ENCODE results near the gene BHLHE40.
A peak's percentile ranks its signal among the peaks of the same experiment; 100 is the strongest.
"Not testable (repeated sequence)": the region's sequence is repeated elsewhere in the genome, so short reads cannot be mapped to it uniquely, and the experiment has no call there.

BHLHE40 gene

GRCh38 chr3:4963669-4964570, 15.3 kb upstream of the BHLHE40 start:
- no peak for DNase-seq

GRCh38 chr3:4966006-4966405, 13.2 kb upstream of the BHLHE40 start:
- DNase-seq, result not testable (repeated sequence)

GRCh38 chr3:4967683-4968082, 11.6 kb upstream of the BHLHE40 start:
- not testable (repeated sequence) for DNase-seq

GRCh38 chr3:4971437-4971836, 7.8 kb upstream of the BHLHE40 start:
- DNase-seq, result not testable (repeated sequence)

GRCh38 chr3:4971838-4972237, 7.4 kb upstream of the BHLHE40 start:
- DNase-seq, result no peak

- DNase-seq, result no peak
These were observed 6.3 kb upstream of the BHLHE40 start for GRCh38 chr3:4972652-4973643.

GRCh38 chr3:4974154-4974553, 5.1 kb upstream of the BHLHE40 start:
- no peak for DNase-seq

- DNase-seq, result peak; percentile 42 to 54
These were observed 3.1 kb upstream of the BHLHE40 start for GRCh38 chr3:4976109-4976508.

GRCh38 chr3:4977001-4977852, 2.0 kb upstream of the BHLHE40 start:
- DNase-seq, result peak; percentile 43 to 63

GRCh38 chr3:4977853-4978203, 1.4 kb upstream of the BHLHE40 start:
- peak; percentile 44 to 52 for DNase-seq

GRCh38 chr3:4978204-4978965, 852 bp upstream of the BHLHE40 start:
- DNase-seq, result peak; percentile 45 to 63

- DNase-seq, result peak; percentile 86 to 96
These were observed 240 bp upstream of the BHLHE40 start for GRCh38 chr3:4978966-4979427.

- DNase-seq, result peak; percentile 88 to 92
These were observed 1.3 kb downstream of the BHLHE40 start for GRCh38 chr3:4980229-4981203.

GRCh38 chr3:4981294-4981664, 2.0 kb downstream of the BHLHE40 start:
- DNase-seq, result no peak

- no peak for DNase-seq
These were observed 2.6 kb downstream of the BHLHE40 start for GRCh38 chr3:4981665-4982494.

GRCh38 chr3:4982773-4983738, 3.8 kb downstream of the BHLHE40 start:
- DNase-seq, result no peak

GRCh38 chr3:4983739-4984510, 4.7 kb downstream of the BHLHE40 start:
- DNase-seq, result peak; percentile 78 to 81

- no peak for DNase-seq
These were observed 5.3 kb downstream of the BHLHE40 start for GRCh38 chr3:4984511-4984864.

Data from activated CD4-positive, alpha-beta T cell treated with anti-CD3 and anti-CD28 coated beads for 4 hours (primary cell).